Lung microvascular endothelial cell (primary cell): Measurements from ENCODE around the gene SLC34A1. TPM values are rescaled to one million over a fixed set of nuclear protein-coding genes. Genes with fewer than 3 reads are reported as not detected.
"Not testable (repeated sequence)": the region's sequence is repeated elsewhere in the genome, so short reads cannot be mapped to it uniquely, and the experiment has no call there.

Source experiments
- DNase-seq, 2 donors: peaks; one replicate each; pipeline versions ENCODE4 v3.0.0 to v3.0.0-alpha.2; 2010; ENCODE audit warnings: low read depth in 2 of 2
- total RNA-seq: library from RNA; depleted of rRNA; stranded (reverse); fragments of >200 nt; gene quantifications from 2 replicates; pipeline ENCODE4 v1.2.1, GENCODE V29; 2014

Gene SLC34A1
- total RNA-seq, 1 donor from 2014 or later: not detected

- no peak for DNase-seq
Observed at GRCh38 chr5:177355162-177355867, 28.9 kb upstream of the SLC34A1 start.

DNA sequence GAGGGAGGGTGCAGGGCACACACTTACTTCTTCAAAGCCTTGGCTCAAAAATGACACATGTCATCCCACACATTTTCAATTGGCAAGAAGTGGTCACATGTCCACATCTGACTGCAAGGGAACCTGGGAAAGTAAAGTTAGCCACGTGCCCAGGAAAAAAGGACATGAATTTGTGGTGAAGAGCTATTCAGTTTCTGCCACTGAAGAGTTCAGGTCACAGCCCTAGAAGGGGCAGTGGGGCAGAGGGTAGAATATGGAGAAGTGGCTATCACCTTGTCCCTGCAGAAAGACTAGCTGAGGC lies 28.4 kb upstream of the SLC34A1 start:
- DNase-seq: no peak

DNA sequence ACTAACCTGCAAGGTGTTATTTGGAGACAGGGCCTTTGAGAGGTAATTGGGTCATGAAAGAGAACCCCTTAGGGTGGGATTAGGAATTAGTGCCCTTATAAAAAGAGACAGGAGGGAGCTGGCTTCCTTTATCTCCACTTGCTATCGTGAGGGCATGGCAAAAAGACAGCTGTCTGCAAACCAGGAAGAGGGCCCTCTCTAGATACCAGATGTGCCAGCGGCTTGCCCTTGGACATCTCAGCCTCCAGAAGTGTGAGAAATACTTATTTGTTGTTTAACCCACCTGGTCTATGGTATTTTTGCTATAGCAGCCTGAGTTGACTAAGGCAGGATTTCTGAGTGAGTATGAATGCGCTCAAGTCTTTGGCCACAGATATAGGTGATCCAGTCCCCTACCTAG lies 27.5 kb upstream of the SLC34A1 start:
- DNase-seq: no peak

GRCh38 chr5:177357146-177357458 lies 27.1 kb upstream of the SLC34A1 start:
- no peak for DNase-seq

- DNase-seq: peak; percentile 83 to 91
Observed at GRCh38 chr5:177357459-177358351, 26.5 kb upstream of the SLC34A1 start, which contains the start of gene RGS14. TSS of gene RGS14 (plus strand) at chr5:177357924. CDS start at chr5:177358025, 101 bp downstream.

DNA sequence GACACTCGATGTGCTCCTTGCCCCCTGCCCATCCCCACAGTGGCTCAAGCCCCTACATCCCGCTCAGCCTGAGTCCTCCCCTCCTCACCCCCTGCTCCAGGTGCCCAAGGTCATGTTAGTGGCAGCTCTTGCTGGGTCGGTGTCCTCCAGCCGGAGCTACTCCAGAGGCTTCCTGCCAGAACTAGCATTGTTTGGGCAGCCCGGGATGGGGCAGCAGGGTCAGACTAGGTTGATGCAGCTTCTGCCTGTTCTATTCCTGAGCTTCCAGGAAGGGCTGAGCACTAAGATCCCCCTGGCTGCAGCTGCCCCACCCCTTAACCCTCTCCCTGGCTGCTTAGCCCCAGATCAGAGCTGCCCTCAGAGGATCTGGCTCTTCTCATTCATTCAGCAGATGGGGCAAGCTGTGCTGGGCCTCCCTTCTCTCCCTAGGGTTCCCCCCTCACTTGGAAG lies 25.8 kb upstream of the SLC34A1 start:
- DNase-seq: peak in 1 of 2 donors; percentile 33

- no peak for DNase-seq
Observed at GRCh38 chr5:177359451-177359851, 24.8 kb upstream of the SLC34A1 start.

DNA sequence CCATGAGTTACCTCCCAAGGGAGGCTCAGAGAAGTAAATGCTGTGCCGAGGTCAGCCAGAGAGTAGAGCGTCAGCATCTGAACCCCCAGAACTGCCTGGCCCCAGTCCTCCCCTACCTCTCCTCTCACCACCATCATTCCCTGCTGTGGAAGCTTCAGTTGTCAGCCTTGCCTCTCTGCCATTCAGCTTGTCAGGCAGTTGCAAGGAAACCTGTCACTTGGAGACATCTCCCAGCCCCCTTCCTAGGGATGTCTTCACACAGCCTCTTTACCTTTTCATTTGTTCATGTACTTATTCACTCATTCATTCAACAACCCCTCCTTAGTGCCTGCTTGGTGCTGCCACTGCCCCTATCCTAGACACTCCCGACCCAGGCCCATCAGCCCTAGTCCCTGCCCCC lies 24.4 kb upstream of the SLC34A1 start:
- no peak for DNase-seq

DNA sequence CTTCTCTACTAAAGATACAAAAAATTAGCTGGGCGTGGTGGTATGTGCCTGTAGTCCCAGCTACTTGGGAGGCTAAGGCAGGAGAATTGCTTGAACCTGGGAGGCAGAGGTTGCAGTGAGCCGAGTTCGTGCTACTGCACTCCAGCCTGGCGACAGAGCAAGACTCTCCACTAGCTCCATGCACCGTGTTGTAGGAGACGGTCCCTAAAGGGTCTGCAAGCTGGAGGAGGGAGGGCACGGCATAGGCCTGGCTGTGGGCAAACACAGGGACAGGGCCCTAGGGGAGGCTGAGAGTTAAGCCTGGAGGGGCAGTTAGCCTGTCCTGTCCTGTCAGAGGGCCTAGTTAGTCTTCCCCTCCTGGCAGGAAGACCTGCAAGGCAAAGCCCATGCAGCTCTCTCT lies 23.5 kb upstream of the SLC34A1 start:
- not testable (repeated sequence) for DNase-seq

DNA sequence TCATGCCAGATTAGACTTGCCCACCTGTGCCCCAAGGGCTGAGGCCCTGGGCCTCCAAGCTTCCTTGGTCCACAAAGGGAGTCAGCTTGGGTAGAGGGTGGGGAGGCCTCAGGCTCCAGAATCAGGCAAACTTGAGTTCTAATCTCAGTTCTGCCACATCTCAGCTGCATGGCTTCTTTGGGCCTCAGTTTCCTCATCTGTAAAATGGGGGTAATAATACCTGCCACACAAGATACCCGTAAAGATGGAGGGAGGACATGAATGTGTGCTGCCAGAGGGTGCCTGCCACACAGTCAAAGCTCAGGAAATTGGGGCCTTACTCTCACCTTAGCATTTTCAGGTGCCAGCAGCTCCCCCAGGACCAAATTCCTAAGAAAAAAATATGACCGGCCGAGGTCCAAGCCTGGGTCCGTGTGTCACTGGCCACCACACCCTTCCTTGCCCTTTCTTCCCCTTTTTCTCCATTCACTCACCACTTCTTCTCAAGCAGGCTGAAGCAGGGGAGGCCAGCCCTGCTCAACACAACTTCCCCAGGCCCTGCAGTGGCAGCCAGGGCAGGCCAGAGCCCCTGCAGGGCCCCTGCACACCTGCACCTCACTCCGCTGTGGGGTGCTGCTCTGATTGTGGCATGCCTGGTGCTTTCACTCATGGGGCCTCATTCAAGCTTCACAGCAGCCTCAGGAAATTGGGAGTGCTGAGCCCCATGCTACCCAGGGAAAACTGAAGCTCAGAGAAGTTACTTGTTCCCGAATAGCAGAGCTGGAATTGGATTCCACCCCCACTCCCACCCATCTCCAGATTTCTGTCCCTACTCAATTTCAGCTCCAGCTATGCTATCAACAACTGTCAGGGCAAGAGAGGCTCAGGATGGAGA lies 22.6 kb upstream of the SLC34A1 start:
- DNase-seq: no peak

DNA sequence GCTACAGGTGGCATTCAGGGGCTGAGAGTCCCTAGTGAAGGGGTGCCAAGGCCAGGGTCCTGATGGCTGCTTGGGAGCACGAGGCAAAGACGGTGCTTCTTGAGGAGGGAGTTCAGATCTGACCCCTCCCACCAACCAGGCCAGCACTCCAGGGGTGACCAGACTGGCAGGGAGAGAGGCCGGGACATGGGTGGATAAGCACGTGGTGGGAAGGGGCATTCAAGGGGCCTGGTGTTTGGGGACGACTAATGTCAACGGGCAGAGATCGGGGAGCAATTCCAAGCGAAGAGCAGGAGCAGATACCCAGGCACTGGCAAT lies 22.0 kb upstream of the SLC34A1 start:
- no peak for DNase-seq

DNA sequence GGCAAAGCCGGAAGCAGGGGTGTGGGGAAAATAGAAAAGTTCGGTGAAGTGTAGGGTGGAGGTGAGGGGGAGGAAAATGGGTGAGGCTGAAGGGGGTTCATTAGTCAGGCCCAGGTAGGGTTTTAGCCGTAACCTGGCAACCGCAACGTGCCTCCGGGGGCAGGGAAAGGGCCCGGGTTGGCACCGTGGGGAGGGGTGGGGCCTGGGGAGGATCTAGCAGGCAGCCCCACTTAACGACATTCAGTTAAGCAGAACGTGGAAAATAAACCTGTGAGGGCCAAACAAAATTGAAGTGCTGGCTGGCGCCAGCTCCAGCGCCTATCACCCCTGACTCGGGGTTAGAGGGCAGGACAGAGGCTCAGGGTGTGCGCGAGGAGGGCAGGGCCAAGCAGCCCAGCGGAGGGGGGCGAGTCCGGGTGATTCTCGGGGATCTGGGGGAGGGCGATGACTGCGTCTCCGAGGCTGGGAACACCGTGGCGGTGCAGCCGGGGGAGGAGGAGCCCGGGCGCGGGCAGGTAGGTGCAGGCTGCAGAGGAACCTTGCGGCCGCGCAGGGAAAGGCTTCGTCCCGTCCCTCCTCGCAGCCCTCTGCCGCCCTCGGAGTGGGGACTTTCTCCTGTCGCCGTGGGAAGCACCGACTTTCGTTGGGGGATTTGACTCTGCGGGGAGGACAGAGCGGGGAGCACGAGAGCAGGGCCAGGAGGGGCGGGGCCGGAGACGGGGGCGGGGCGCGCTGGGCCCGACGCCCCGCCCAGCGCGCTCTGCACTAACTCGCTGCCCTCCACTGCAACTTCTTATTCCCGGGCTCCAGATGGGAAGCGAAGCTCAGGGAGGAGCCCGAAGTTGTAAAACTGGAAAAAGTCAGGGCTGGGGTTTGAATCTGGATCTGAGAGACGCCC lies 21.4 kb upstream of the SLC34A1 start:
- peak in 1 of 2 donors; percentile 32 for DNase-seq

DNA sequence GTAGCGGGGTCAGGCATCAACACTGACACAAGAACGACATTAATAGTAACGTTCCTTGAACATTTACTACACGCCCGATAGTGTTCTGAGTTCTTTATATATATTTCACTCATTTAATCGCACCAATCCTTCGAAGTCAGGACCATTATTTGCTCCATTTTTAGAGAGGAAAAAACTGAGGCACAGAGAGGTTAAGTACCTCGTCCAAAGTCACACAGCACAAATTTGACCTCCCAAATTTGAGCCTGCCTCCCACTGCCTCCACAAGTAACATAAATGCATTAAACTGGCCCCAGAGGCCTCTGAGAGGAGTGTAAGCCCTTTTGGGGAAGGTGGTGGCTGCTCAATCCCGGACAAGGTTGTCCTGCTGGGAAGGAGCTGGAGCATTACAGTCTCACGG lies 20.7 kb upstream of the SLC34A1 start:
- DNase-seq: no peak

GRCh38 chr5:177364159-177364962 lies 19.9 kb upstream of the SLC34A1 start:
- DNase-seq: no peak

GRCh38 chr5:177365845-177366527 lies 18.2 kb upstream of the SLC34A1 start:
- DNase-seq: no peak

GRCh38 chr5:177366528-177367322 lies 17.5 kb upstream of the SLC34A1 start:
- DNase-seq: peak; percentile 72 to 78

GRCh38 chr5:177367323-177367848 lies 16.8 kb upstream of the SLC34A1 start:
- no peak for DNase-seq
